Neural cell (in vitro differentiated cells): ENCODE data around the gene GPC3. TPM values are rescaled to one million over a fixed set of nuclear protein-coding genes. Genes with fewer than 3 reads are reported as not detected.

Experiments
- H2AFZ ChIP-seq: fragments of 200-600, 300-800 bp; sonication (generic), shearing (Covaris generic); 2 replicates; pipeline ENCODE4 v1.6.0; 2014; ENCODE audit warnings: low read depth, mild to moderate bottlenecking, antibody characterized with exemption, low read length, moderate library complexity
- H3F3A ChIP-seq: fragments of 200-600 bp; shearing (Covaris generic); 2 replicates; pipeline ENCODE4 v1.6.1; 2016; ENCODE audit warnings: mild to moderate bottlenecking, moderate library complexity, mixed read lengths, antibody characterized with exemption, low read length; ENCODE audit not compliant: insufficient read depth, poor library complexity, severe bottlenecking
- H3K27ac ChIP-seq: fragments of 200-600, 300-800 bp; sonication (generic), shearing (Covaris generic); 2 replicates; pipeline ENCODE4 v1.5.1; 2014; ENCODE audit warnings: mild to moderate bottlenecking, low read length, moderate library complexity
- H3K27me3 ChIP-seq: fragments of 300-800, 200-600 bp; sonication (generic), shearing (Covaris generic); 2 replicates; pipeline ENCODE4 v1.6.0; 2014; ENCODE audit warnings: mild to moderate bottlenecking, low read depth, low read length, moderate library complexity; ENCODE audit not compliant: insufficient read depth
- H3K36me3 ChIP-seq: fragments of 300-800, 200-600 bp; sonication (generic), shearing (Covaris generic); 2 replicates; pipeline ENCODE4 v1.5.1; 2014; ENCODE audit warnings: mild to moderate bottlenecking, antibody characterized with exemption, low read length, moderate library complexity; ENCODE audit not compliant: insufficient read depth
- H3K4me2 ChIP-seq: fragments of 300-800, 200-600 bp; sonication (generic), shearing (Covaris generic); 2 replicates; pipeline ENCODE4 v1.6.0; 2014; ENCODE audit warnings: mild to moderate bottlenecking, low read length
- H3K4me3 ChIP-seq: fragments of 300-800, 200-600 bp; sonication (generic), shearing (Covaris generic); 2 replicates; pipeline ENCODE4 v1.5.1; 2014; ENCODE audit warnings: mild to moderate bottlenecking, low read length, moderate library complexity
- H3K79me2 ChIP-seq: fragments of 200-600 bp; shearing (Covaris generic); replicated peaks from 2 replicates; pipeline ENCODE4 v1.6.0; 2014; ENCODE audit warnings: mild to moderate bottlenecking, low read length, moderate library complexity; ENCODE audit not compliant: insufficient read depth
- H3K9ac ChIP-seq: fragments of 300-800, 200-600 bp; sonication (generic), shearing (Covaris generic); 2 replicates; pipeline ENCODE4 v1.6.1; 2016; ENCODE audit warnings: mild to moderate bottlenecking, low read length, mixed read lengths
- H3K9me2 ChIP-seq: fragments of 200-600 bp; shearing (Covaris generic); 2 replicates; pipeline ENCODE4 v1.6.1; 2016; ENCODE audit warnings: mild to moderate bottlenecking, low read length, mixed read lengths; ENCODE audit not compliant: insufficient read depth
- H3K9me3 ChIP-seq: fragments of 200-600, 300-800 bp; sonication (generic), shearing (Covaris generic); 2 replicates; pipeline ENCODE4 v1.6.1; 2016; ENCODE audit warnings: mild to moderate bottlenecking, mixed run types, low read length, moderate library complexity, mixed read lengths
- H4K20me1 ChIP-seq: fragments of 200-600 bp; shearing (Covaris generic); 2 replicates; pipeline ENCODE4 v1.6.1; 2016; ENCODE audit warnings: mild to moderate bottlenecking, mixed run types; ENCODE audit not compliant: insufficient read depth
- EP300 ChIP-seq: fragments of 450-650 bp; conservative IDR thresholded peaks from 2 replicates; pipeline ENCODE4 v1.6.1; 2014; ENCODE audit warnings: antibody characterized with exemption, mild to moderate bottlenecking, moderate library complexity; ENCODE audit not compliant: poor library complexity, severe bottlenecking
- EZH2 ChIP-seq: fragments of 200-600, 300-800 bp; shearing (Covaris generic), sonication (generic); IDR thresholded peaks from 2 replicates; pipeline ENCODE4 v1.6.1; 2014; ENCODE audit warnings: antibody characterized with exemption, low read length, borderline replicate concordance, mild to moderate bottlenecking; ENCODE audit not compliant: insufficient read depth, poor library complexity, severe bottlenecking
- MXI1 ChIP-seq: fragments of 450-650 bp; conservative IDR thresholded peaks from 2 replicates; pipeline ENCODE4 v1.6.1; 2014; ENCODE audit warnings: antibody characterized with exemption, mild to moderate bottlenecking; ENCODE audit not compliant: poor library complexity, severe bottlenecking
- POLR2AphosphoS5 ChIP-seq: IDR thresholded peaks from 2 replicates; pipeline ENCODE4 v1.6.1; 2012
- RAD21 ChIP-seq: fragments of 450-650 bp; conservative IDR thresholded peaks from 2 replicates; pipeline ENCODE4 v1.6.1; 2014; ENCODE audit warnings: antibody characterized with exemption, mild to moderate bottlenecking, moderate library complexity
- SMC3 ChIP-seq: fragments of 450-650 bp; conservative IDR thresholded peaks from 2 replicates; pipeline ENCODE4 v1.6.1; 2014; ENCODE audit warnings: antibody characterized with exemption, mild to moderate bottlenecking, moderate library complexity; ENCODE audit not compliant: poor library complexity
- TAF1 ChIP-seq: IDR thresholded peaks from 2 replicates; pipeline ENCODE4 v1.6.1; 2012; ENCODE audit warnings: low read depth
- polyA plus RNA-seq: library from polyadenylated mRNA; depleted of rRNA; stranded (reverse); fragments of >200 nt; gene quantifications from 2 replicates; pipeline ENCODE4 v1.2.3, GENCODE V29; 2014
- TF ChIP-seq, protein P1 (sequence below): fragments of 450-650 bp; IDR thresholded peaks from 2 replicates; pipeline ENCODE4 v1.5.1; 2014; ENCODE audit warnings: antibody characterized with exemption, mild to moderate bottlenecking, moderate library complexity; ENCODE audit not compliant: poor library complexity, severe bottlenecking
- TF ChIP-seq, protein P2 (sequence below): IDR thresholded peaks from 2 replicates; pipeline ENCODE4 v1.6.1; 2012; ENCODE audit warnings: borderline replicate concordance

Gene GPC3
- polyA plus RNA-seq, 1 donor from 2014 or later: 2.1 TPM

GRCh38 chrX:133959972-133960371 is 25.4 kb downstream of the GPC3 start:
- Histone ChIP-seq H3K27me3 (no peaks in the 10 kb centered on the region), H3K4me2 (no peak overlapping the region), H3K27ac (no peak overlapping the region), H3K4me3 (no peak overlapping the region), H3F3A (no peaks in the 10 kb centered on the region), H2AFZ (no peak overlapping the region), H3K79me2 (no peaks in the 10 kb centered on the region), H3K9me3 (no peaks in the 10 kb centered on the region), H3K9ac (no peak overlapping the region), H3K9me2 (no peaks in the 10 kb centered on the region), H3K36me3 (no peaks in the 10 kb centered on the region), H4K20me1 (no peaks in the 10 kb centered on the region)
- TF ChIP-seq EZH2 (no peak), EP300 (no peak), MXI1 (no peak)

- Histone ChIP-seq H2AFZ (no peak overlapping the region), H3K9ac (no peak overlapping the region), H3K9me2 (no peaks in the 10 kb centered on the region), H3K9me3 (no peaks in the 10 kb centered on the region), H3F3A (no peaks in the 10 kb centered on the region), H3K4me3 (no peak overlapping the region), H3K27ac (no peak overlapping the region), H3K4me2 (no peak overlapping the region), H3K36me3 (no peaks in the 10 kb centered on the region), H4K20me1 (no peaks in the 10 kb centered on the region), H3K27me3 (no peaks in the 10 kb centered on the region), H3K79me2 (no peaks in the 10 kb centered on the region)
- no peak for TF ChIP-seq POLR2AphosphoS5
Observed at GRCh38 chrX:133958997-133959688, 26.3 kb downstream of the GPC3 start.

GRCh38 chrX:133956570-133957340 is 28.6 kb downstream of the GPC3 start:
- no peak overlapping the region for H3K27ac ChIP-seq
- no peak overlapping the region for H3K9ac ChIP-seq
- no peaks in the 10 kb centered on the region for H3F3A ChIP-seq
- TF ChIP-seq, protein P1, sequence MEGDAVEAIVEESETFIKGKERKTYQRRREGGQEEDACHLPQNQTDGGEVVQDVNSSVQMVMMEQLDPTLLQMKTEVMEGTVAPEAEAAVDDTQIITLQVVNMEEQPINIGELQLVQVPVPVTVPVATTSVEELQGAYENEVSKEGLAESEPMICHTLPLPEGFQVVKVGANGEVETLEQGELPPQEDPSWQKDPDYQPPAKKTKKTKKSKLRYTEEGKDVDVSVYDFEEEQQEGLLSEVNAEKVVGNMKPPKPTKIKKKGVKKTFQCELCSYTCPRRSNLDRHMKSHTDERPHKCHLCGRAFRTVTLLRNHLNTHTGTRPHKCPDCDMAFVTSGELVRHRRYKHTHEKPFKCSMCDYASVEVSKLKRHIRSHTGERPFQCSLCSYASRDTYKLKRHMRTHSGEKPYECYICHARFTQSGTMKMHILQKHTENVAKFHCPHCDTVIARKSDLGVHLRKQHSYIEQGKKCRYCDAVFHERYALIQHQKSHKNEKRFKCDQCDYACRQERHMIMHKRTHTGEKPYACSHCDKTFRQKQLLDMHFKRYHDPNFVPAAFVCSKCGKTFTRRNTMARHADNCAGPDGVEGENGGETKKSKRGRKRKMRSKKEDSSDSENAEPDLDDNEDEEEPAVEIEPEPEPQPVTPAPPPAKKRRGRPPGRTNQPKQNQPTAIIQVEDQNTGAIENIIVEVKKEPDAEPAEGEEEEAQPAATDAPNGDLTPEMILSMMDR: no peak
- no peak for TF ChIP-seq EP300
- no peak for TF ChIP-seq SMC3
- no peak for TF ChIP-seq EZH2
- no peak for TF ChIP-seq TAF1
- TF ChIP-seq, protein P2, sequence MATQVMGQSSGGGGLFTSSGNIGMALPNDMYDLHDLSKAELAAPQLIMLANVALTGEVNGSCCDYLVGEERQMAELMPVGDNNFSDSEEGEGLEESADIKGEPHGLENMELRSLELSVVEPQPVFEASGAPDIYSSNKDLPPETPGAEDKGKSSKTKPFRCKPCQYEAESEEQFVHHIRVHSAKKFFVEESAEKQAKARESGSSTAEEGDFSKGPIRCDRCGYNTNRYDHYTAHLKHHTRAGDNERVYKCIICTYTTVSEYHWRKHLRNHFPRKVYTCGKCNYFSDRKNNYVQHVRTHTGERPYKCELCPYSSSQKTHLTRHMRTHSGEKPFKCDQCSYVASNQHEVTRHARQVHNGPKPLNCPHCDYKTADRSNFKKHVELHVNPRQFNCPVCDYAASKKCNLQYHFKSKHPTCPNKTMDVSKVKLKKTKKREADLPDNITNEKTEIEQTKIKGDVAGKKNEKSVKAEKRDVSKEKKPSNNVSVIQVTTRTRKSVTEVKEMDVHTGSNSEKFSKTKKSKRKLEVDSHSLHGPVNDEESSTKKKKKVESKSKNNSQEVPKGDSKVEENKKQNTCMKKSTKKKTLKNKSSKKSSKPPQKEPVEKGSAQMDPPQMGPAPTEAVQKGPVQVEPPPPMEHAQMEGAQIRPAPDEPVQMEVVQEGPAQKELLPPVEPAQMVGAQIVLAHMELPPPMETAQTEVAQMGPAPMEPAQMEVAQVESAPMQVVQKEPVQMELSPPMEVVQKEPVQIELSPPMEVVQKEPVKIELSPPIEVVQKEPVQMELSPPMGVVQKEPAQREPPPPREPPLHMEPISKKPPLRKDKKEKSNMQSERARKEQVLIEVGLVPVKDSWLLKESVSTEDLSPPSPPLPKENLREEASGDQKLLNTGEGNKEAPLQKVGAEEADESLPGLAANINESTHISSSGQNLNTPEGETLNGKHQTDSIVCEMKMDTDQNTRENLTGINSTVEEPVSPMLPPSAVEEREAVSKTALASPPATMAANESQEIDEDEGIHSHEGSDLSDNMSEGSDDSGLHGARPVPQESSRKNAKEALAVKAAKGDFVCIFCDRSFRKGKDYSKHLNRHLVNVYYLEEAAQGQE: no peak
- no peak for TF ChIP-seq POLR2AphosphoS5
- no peak for TF ChIP-seq RAD21
- no peak for TF ChIP-seq MXI1
- H3K36me3 ChIP-seq: no peaks in the 10 kb centered on the region
- no peak overlapping the region for H2AFZ ChIP-seq
- no peaks in the 10 kb centered on the region for H3K9me2 ChIP-seq
- no peaks in the 10 kb centered on the region for H3K9me3 ChIP-seq
- H4K20me1 ChIP-seq: no peaks in the 10 kb centered on the region
- no peak overlapping the region for H3K4me2 ChIP-seq
- no peak overlapping the region for H3K4me3 ChIP-seq
- H3K79me2 ChIP-seq: no peaks in the 10 kb centered on the region
- no peaks in the 10 kb centered on the region for H3K27me3 ChIP-seq
